H9 (cell line): ENCODE results near the gene C11orf21. TPM values are rescaled to one million over a fixed set of nuclear protein-coding genes. Genes with fewer than 3 reads are reported as not detected.

Source experiments
- DNase-seq: peaks from one replicate; pipeline ENCODE4 v3.0.0-alpha.2; 2017
- H2AFZ ChIP-seq: one replicate; pipeline ENCODE4 v1.6.1; 2013; ENCODE audit warnings: mild to moderate bottlenecking, low read length, control low read depth, moderate library complexity
- H2AK5ac ChIP-seq: 2 replicates; pipeline ENCODE4 v1.6.1; 2013; ENCODE audit warnings: low read length, control low read depth, mixed read lengths; ENCODE audit not compliant: insufficient read length
- H2BK120ac ChIP-seq: one replicate; pipeline ENCODE4 v1.6.1; 2013; ENCODE audit warnings: low read depth, mild to moderate bottlenecking, low read length, control low read depth, inconsistent platforms; ENCODE audit not compliant: poor library complexity, severe bottlenecking
- H2BK12ac ChIP-seq: 2 replicates; pipeline ENCODE4 v1.6.1; 2013; ENCODE audit warnings: low read length, control low read depth, mixed read lengths, low read depth; ENCODE audit not compliant: insufficient read length
- H2BK15ac ChIP-seq: 2 replicates; pipeline ENCODE4 v1.6.1; 2013; ENCODE audit warnings: low read depth, low read length, control low read depth
- H2BK20ac ChIP-seq: one replicate; pipeline ENCODE4 v1.6.1; 2013; ENCODE audit warnings: low read depth, mild to moderate bottlenecking, low read length, control low read depth, inconsistent platforms; ENCODE audit not compliant: poor library complexity, severe bottlenecking
- H2BK5ac ChIP-seq: 2 replicates; pipeline ENCODE4 v1.6.1; 2013; ENCODE audit warnings: low read length, control low read depth, mixed read lengths; ENCODE audit not compliant: insufficient read length
- H3K14ac ChIP-seq: 2 replicates; pipeline ENCODE4 v1.6.1; 2013; ENCODE audit warnings: low read length, control low read depth; ENCODE audit not compliant: insufficient read depth
- H3K18ac ChIP-seq: 2 replicates; pipeline ENCODE4 v1.6.1; 2013; ENCODE audit warnings: low read depth, mild to moderate bottlenecking, mixed read lengths, low read length, control low read depth; ENCODE audit not compliant: insufficient read length
- H3K23ac ChIP-seq: 2 replicates; pipeline ENCODE4 v1.6.1; 2013; ENCODE audit warnings: low read length, control low read depth, mixed read lengths, low read depth; ENCODE audit not compliant: insufficient read length
- H3K23me2 ChIP-seq: 2 replicates; pipeline ENCODE4 v1.6.1; 2013; ENCODE audit warnings: low read depth, mild to moderate bottlenecking, mixed read lengths, low read length, control low read depth; ENCODE audit not compliant: insufficient read length, poor library complexity, severe bottlenecking
- H3K27ac ChIP-seq: 2 replicates; pipeline ENCODE4 v1.5.1; 2013; ENCODE audit warnings: low read length, control low read depth, mixed read lengths, low read depth; ENCODE audit not compliant: insufficient read length
- H3K27me3 ChIP-seq: 2 replicates; pipeline ENCODE4 v1.6.1; 2013; ENCODE audit warnings: low read length, control low read depth, inconsistent platforms; ENCODE audit not compliant: insufficient read depth
- H3K4ac ChIP-seq: 2 replicates; pipeline ENCODE4 v1.6.1; 2013; ENCODE audit warnings: low read depth, mild to moderate bottlenecking, control low read depth, inconsistent platforms, low read length, moderate library complexity
- H3K4me1 ChIP-seq: 2 replicates; pipeline ENCODE4 v1.6.1; 2013; ENCODE audit warnings: low read length, control low read depth, inconsistent platforms; ENCODE audit not compliant: insufficient read depth
- H3K4me2 ChIP-seq: 2 replicates; pipeline ENCODE4 v1.6.1; 2013; ENCODE audit warnings: low read length, control low read depth, mixed read lengths; ENCODE audit not compliant: insufficient read length, insufficient read depth
- H3K56ac ChIP-seq: 2 replicates; pipeline ENCODE4 v1.6.1; 2013; ENCODE audit warnings: low read depth, mild to moderate bottlenecking, mixed read lengths, low read length, control low read depth; ENCODE audit not compliant: insufficient read length
- H3K79me1 ChIP-seq: 2 replicates; pipeline ENCODE4 v1.6.1; 2013; ENCODE audit warnings: low read depth, mild to moderate bottlenecking, moderate library complexity, low read length, control low read depth, inconsistent platforms; ENCODE audit not compliant: insufficient read depth, poor library complexity, severe bottlenecking
- H3K79me2 ChIP-seq: 2 replicates; pipeline ENCODE4 v1.6.1; 2013; ENCODE audit warnings: low read length, control low read depth, inconsistent platforms; ENCODE audit not compliant: insufficient read depth
- H3K9ac ChIP-seq: 2 replicates; pipeline ENCODE4 v1.6.1; 2013; ENCODE audit warnings: low read length, control low read depth, mixed read lengths; ENCODE audit not compliant: insufficient read length; ENCODE audit errors: extremely low read depth
- H3K9me3 ChIP-seq: one replicate; pipeline ENCODE4 v1.6.1; 2013; ENCODE audit warnings: low read depth, low read length, inconsistent platforms; ENCODE audit not compliant: control insufficient read depth
- H3T11ph ChIP-seq: one replicate; pipeline ENCODE4 v1.6.1; 2013; ENCODE audit warnings: mild to moderate bottlenecking, low read length, control low read depth, inconsistent platforms
- H4K20me1 ChIP-seq: one replicate; pipeline ENCODE4 v1.6.1; 2013; ENCODE audit not compliant: control insufficient read depth, insufficient read length, insufficient read depth
- H4K5ac ChIP-seq: 2 replicates; pipeline ENCODE4 v1.6.1; 2013; ENCODE audit warnings: low read depth, mild to moderate bottlenecking, mixed read lengths, low read length, control low read depth; ENCODE audit not compliant: insufficient read length
- H4K8ac ChIP-seq: replicated peaks from 2 replicates; pipeline ENCODE4 v1.6.1; 2013; ENCODE audit warnings: low read length, control low read depth, mixed read lengths, low read depth; ENCODE audit not compliant: insufficient read length
- H4K91ac ChIP-seq: 2 replicates; pipeline ENCODE4 v1.6.1; 2013; ENCODE audit warnings: low read depth, mild to moderate bottlenecking, moderate library complexity, mixed read lengths, low read length, control low read depth; ENCODE audit not compliant: insufficient read length
- H3K27ac Mint-ChIP-seq, 3 experiments: 2 replicates in 2 of 3; 3 replicates in 1 of 3; pipeline ENCODE4 v1.8.0; 2020 to 2021; ENCODE audit warnings: mixed read lengths in 3 of 3, mild to moderate bottlenecking in 1 of 3, moderate library complexity in 1 of 3
- H3K27me3 Mint-ChIP-seq: 2 replicates; pipeline ENCODE4 v1.8.0; 2021; ENCODE audit warnings: low read depth, mild to moderate bottlenecking, moderate library complexity, mixed read lengths
- H3K36me3 Mint-ChIP-seq, 3 experiments: 2 replicates in 2 of 3; 3 replicates in 1 of 3; pipeline ENCODE4 v1.8.0; 2020 to 2021; ENCODE audit warnings: low read depth in 3 of 3, mixed read lengths in 3 of 3; ENCODE audit not compliant: insufficient read depth in 1 of 3
- H3K4me1 Mint-ChIP-seq, 2 experiments: 2 replicates each; pipeline ENCODE4 v1.8.0; 2020; ENCODE audit warnings: mixed read lengths in 2 of 2
- H3K4me3 Mint-ChIP-seq, 2 experiments: 2 replicates in 1 of 2; 3 replicates in 1 of 2; pipeline ENCODE4 v1.8.0; 2020 to 2021; ENCODE audit warnings: mild to moderate bottlenecking in 2 of 2, mixed read lengths in 2 of 2, moderate library complexity in 1 of 2
- H3K9me3 Mint-ChIP-seq, 2 experiments: 2 replicates in 1 of 2; 3 replicates in 1 of 2; pipeline ENCODE4 v1.8.0; 2020; ENCODE audit warnings: mild to moderate bottlenecking in 2 of 2, mixed read lengths in 2 of 2, moderate library complexity in 1 of 2
- WGBS: extraction: QIAGEN DNeasy Blood & Tissue Kit; methylation state at CpG from one replicate; pipeline ENCODE4 v1.1.7; 2013; ENCODE audit warnings: missing lambda C conversion rate, low lambda C conversion rate, mixed read lengths; ENCODE audit not compliant: insufficient read length; ENCODE audit errors: extremely low coverage; 5-methylcytosine and 5-hydroxymethylcytosine counted together
- total RNA-seq: library from RNA; stranded (reverse); gene quantifications from 2 replicates; pipeline ENCODE4 v1.2.1, GENCODE V29; 2021
- TF ChIP-seq, protein P1 (sequence below): fragments of 200-600 bp; sonication (generic); conservative IDR thresholded peaks from 3 replicates; pipeline ENCODE4 v1.8.0; 2021; ENCODE audit warnings: antibody characterized with exemption, mild to moderate bottlenecking

Gene C11orf21
- total RNA-seq, 1 experiment from 2014 or later: not detected

- H3K27me3 Mint-ChIP-seq: peaks cover 6% of the 10 kb centered on the region; the same call in 1 of the 2 replicates
- H3K9ac ChIP-seq: no peak overlapping the region
- H2BK20ac ChIP-seq: no peak overlapping the region
- H4K20me1 ChIP-seq: no peaks in the 10 kb centered on the region
- H3K14ac ChIP-seq: no peak overlapping the region
- no peak overlapping the region for H3K27ac Mint-ChIP-seq
- no peak overlapping the region for H2BK120ac ChIP-seq
- no peak overlapping the region for H4K91ac ChIP-seq
- no peaks in the 10 kb centered on the region for H3K23me2 ChIP-seq
- no peak overlapping the region for H2AK5ac ChIP-seq
- H4K8ac ChIP-seq: no peak overlapping the region
- WGBS: no CpG with 5 or more reads among the region's 16 CpGs
- no peak overlapping the region for H2BK5ac ChIP-seq
- no peak overlapping the region for H4K5ac ChIP-seq
- no peak overlapping the region for H3K56ac ChIP-seq
- H3K27me3 ChIP-seq: no peaks in the 10 kb centered on the region
- TF ChIP-seq, protein P1, sequence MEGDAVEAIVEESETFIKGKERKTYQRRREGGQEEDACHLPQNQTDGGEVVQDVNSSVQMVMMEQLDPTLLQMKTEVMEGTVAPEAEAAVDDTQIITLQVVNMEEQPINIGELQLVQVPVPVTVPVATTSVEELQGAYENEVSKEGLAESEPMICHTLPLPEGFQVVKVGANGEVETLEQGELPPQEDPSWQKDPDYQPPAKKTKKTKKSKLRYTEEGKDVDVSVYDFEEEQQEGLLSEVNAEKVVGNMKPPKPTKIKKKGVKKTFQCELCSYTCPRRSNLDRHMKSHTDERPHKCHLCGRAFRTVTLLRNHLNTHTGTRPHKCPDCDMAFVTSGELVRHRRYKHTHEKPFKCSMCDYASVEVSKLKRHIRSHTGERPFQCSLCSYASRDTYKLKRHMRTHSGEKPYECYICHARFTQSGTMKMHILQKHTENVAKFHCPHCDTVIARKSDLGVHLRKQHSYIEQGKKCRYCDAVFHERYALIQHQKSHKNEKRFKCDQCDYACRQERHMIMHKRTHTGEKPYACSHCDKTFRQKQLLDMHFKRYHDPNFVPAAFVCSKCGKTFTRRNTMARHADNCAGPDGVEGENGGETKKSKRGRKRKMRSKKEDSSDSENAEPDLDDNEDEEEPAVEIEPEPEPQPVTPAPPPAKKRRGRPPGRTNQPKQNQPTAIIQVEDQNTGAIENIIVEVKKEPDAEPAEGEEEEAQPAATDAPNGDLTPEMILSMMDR: no peak
- no peak overlapping the region for H3K23ac ChIP-seq
- no peaks in the 10 kb centered on the region; the same call in 1 of the 2 replicates for H3K4me1 ChIP-seq
- no peak overlapping the region for H3T11ph ChIP-seq
- H2BK15ac ChIP-seq: no peak overlapping the region
- no peaks in the 10 kb centered on the region; a peak in 1 of 5 replicates for H3K9me3 Mint-ChIP-seq
- H3K79me1 ChIP-seq: no peaks in the 10 kb centered on the region
- no peak overlapping the region for H2BK12ac ChIP-seq
- no peak overlapping the region for H3K27ac ChIP-seq
- H3K4ac ChIP-seq: no peak overlapping the region
- H3K9me3 ChIP-seq: no peaks in the 10 kb centered on the region
- H3K4me2 ChIP-seq: no peak overlapping the region
- no peaks in the 10 kb centered on the region for H3K79me2 ChIP-seq
- no peak for DNase-seq
- no peak overlapping the region for H3K4me3 Mint-ChIP-seq
- no peaks in the 10 kb centered on the region for H3K36me3 Mint-ChIP-seq
- H3K18ac ChIP-seq: no peak overlapping the region
- H3K4me1 Mint-ChIP-seq: peaks cover 0 to 7% of the 10 kb centered on the region in 2 experiments; a peak in 1 of 4 replicates
- no peak overlapping the region for H2AFZ ChIP-seq
These were observed 8.5 kb upstream of the C11orf21 start for GRCh38 chr11:2310073-2310785.
